ENCODE data around the gene RUBCNL.

RUBCNL gene

GRCh38 chr13:46347277-46347676 is 39.8 kb downstream of the RUBCNL start:
- TF ChIP-seq, protein P1, sequence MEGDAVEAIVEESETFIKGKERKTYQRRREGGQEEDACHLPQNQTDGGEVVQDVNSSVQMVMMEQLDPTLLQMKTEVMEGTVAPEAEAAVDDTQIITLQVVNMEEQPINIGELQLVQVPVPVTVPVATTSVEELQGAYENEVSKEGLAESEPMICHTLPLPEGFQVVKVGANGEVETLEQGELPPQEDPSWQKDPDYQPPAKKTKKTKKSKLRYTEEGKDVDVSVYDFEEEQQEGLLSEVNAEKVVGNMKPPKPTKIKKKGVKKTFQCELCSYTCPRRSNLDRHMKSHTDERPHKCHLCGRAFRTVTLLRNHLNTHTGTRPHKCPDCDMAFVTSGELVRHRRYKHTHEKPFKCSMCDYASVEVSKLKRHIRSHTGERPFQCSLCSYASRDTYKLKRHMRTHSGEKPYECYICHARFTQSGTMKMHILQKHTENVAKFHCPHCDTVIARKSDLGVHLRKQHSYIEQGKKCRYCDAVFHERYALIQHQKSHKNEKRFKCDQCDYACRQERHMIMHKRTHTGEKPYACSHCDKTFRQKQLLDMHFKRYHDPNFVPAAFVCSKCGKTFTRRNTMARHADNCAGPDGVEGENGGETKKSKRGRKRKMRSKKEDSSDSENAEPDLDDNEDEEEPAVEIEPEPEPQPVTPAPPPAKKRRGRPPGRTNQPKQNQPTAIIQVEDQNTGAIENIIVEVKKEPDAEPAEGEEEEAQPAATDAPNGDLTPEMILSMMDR (IDR thresholded peaks at IDR 0.05; ENCODE audit: extremely low read depth, missing control alignments) = no peak
- DNase-seq (ENCODE audit: low spot score) = no peak

- TF ChIP-seq, protein P1 (IDR thresholded peaks at IDR 0.05; ENCODE audit: extremely low read depth, missing control alignments) = no peak
- DNase-seq (ENCODE audit: low spot score) = no peak
These were observed 41.2 kb downstream of the RUBCNL start for GRCh38 chr13:46345866-46346265.

- DNase-seq (ENCODE audit: low spot score) = no peak
- TF ChIP-seq, protein P1 (IDR thresholded peaks at IDR 0.05; ENCODE audit: extremely low read depth, missing control alignments) = no peak
These were observed 41.7 kb downstream of the RUBCNL start for GRCh38 chr13:46345398-46345797.

GRCh38 chr13:46343279-46343994 is 43.6 kb downstream of the RUBCNL start:
- no peak for DNase-seq (ENCODE audit: low spot score)
- TF ChIP-seq, protein P1 (IDR thresholded peaks at IDR 0.05; ENCODE audit: extremely low read depth, missing control alignments) = no peak

GRCh38 chr13:46342538-46342937 is 44.5 kb downstream of the RUBCNL start:
- TF ChIP-seq, protein P1 (IDR thresholded peaks at IDR 0.05; ENCODE audit: extremely low read depth, missing control alignments) = no peak

DNA sequence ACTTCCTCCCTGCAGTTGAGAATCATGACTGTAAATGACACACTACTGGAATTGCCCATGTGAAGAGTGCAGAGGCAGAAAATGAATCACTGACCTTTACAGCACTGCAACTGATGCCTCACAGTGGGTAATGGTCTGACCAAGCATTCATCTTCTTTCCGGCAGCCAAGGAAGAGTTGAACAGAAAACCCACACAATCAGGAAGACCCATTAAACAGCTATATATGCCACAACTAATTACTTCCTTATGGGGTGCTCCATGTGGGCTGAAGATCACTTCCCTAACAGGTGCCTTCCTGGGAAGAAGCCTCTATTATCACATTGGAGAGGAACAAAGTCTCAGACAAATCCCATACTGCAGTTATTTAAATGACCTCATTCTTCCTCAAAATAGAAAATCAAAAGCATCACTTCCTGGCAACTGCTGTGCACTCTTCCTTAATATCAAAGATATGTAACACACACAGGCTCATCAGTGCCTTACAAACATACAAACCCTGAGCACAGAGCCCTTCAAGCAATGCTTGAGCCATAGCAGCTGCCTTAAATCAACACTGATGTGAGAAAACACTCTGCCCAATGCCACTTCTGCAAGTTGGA is 45.8 kb downstream of the RUBCNL start:
- TF ChIP-seq, protein P1 (IDR thresholded peaks at IDR 0.05; ENCODE audit: extremely low read depth, missing control alignments) = no peak
- peak; percentile 29 for DNase-seq (ENCODE audit: low spot score)

More at GRCh38 chr13:46342538-46342937, 44.5 kb downstream of the RUBCNL start:
- DNase-seq (ENCODE audit: low spot score) = no peak

DNA sequence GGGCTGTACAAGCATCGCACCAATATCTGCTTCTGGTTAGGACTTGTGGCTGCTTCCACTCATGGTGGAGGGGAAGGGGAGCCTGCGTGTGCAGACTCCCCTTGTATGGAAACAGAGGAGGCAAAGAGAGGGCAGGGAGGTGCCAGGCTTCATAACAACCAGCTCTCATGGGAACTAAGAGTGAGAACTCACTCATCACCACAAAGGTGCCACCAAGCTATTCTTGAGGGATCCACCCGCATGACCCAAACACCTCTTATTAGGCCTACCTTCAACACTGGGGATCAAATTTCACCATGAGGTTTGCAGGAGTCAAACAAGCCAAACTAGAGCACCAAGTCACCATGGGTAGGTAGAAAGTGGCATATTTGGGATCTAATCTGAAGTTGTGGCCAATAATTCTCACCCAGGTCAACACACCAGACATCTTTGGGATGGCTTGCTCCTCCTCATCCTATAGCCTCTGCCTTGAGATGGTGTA is 46.4 kb downstream of the RUBCNL start:
- DNase-seq (ENCODE audit: low spot score) = no peak
- TF ChIP-seq, protein P1 (IDR thresholded peaks at IDR 0.05; ENCODE audit: extremely low read depth, missing control alignments) = no peak

Measured in GM20000 (cell line).